HepG2 (cell line): ENCODE results near the gene ABCA13. TPM values are rescaled to one million over a fixed set of nuclear protein-coding genes. Genes with fewer than 3 reads are reported as not detected.

Experiments used
- BCL3 ChIP-seq: sonication (generic); formaldehyde crosslinking; IDR thresholded peaks from 2 replicates; pipeline ENCODE4 v1.5.1; 2020; ENCODE audit warnings: mild to moderate bottlenecking, missing genetic modification reagents, moderate library complexity
- ELF1 ChIP-seq: sonication (generic); formaldehyde crosslinking; IDR thresholded peaks from 2 replicates; pipeline ENCODE4 v1.4.0; 2020; ENCODE audit warnings: missing genetic modification reagents
- MTERF4 ChIP-seq: sonication (generic); formaldehyde crosslinking; IDR thresholded peaks from 2 replicates; pipeline ENCODE4 v1.8.0; 2023; ENCODE audit warnings: mild to moderate bottlenecking, missing genetic modification reagents
- PHF5A ChIP-seq: IDR thresholded peaks from one replicate; pipeline ENCODE4 v1.6.1; 2018; ENCODE audit warnings: low read depth, missing genetic modification reagents; ENCODE audit not compliant: unreplicated experiment
- RBAK ChIP-seq: sonication (generic); formaldehyde crosslinking; IDR thresholded peaks from 2 replicates; pipeline ENCODE4 v1.5.1; 2020; ENCODE audit warnings: mild to moderate bottlenecking, missing genetic modification reagents
- SMARCC2 ChIP-seq: fragments of 450-650 bp; IDR thresholded peaks from 2 replicates; pipeline ENCODE4 v1.6.1; 2017; ENCODE audit warnings: antibody characterized with exemption, mild to moderate bottlenecking
- ZBTB38 ChIP-seq: sonication (generic); formaldehyde crosslinking; IDR thresholded peaks from 2 replicates; pipeline ENCODE4 v1.5.1; 2020; ENCODE audit warnings: mild to moderate bottlenecking, missing genetic modification reagents
- ZBTB8A ChIP-seq: sonication (generic); formaldehyde crosslinking; IDR thresholded peaks from 2 replicates; pipeline ENCODE4 v1.4.0; 2020; ENCODE audit warnings: mild to moderate bottlenecking, low read depth, missing genetic modification reagents, borderline replicate concordance
- ZFP36L2 ChIP-seq: sonication (generic); formaldehyde crosslinking; IDR thresholded peaks from 2 replicates; pipeline ENCODE4 v1.4.0; 2020; ENCODE audit warnings: missing genetic modification reagents
- ZNF562 ChIP-seq: sonication (generic); formaldehyde crosslinking; IDR thresholded peaks from 2 replicates; pipeline ENCODE4 v1.8.0; 2022; ENCODE audit warnings: missing genetic modification reagents, borderline replicate concordance
- ZNF614 ChIP-seq: IDR thresholded peaks from 2 replicates; pipeline ENCODE4 v1.6.1; 2018; ENCODE audit warnings: missing biosample characterization, missing genetic modification reagents, inconsistent platforms, borderline replicate concordance
- ZNF704 ChIP-seq: sonication (generic); formaldehyde crosslinking; IDR thresholded peaks from 2 replicates; pipeline ENCODE4 v1.8.1; 2023; ENCODE audit warnings: mild to moderate bottlenecking, inconsistent platforms, moderate library complexity, missing genetic modification reagents, borderline replicate concordance
- ZNF720 ChIP-seq: sonication (generic); formaldehyde crosslinking; IDR thresholded peaks from 2 replicates; pipeline ENCODE4 v1.4.0; 2020; ENCODE audit warnings: missing genetic modification reagents
- polyA plus RNA-seq, 8 experiments: library from polyadenylated mRNA; depleted of rRNA in 3 of 8; stranded (reverse) in 7 of 8; unstranded in 1 of 8; fragments of >200 nt; fragmentation: Illumina TruSeq in 4 of 8; extraction: Trizol in 4 of 8; gene quantifications; 2 replicates each; pipeline versions ENCODE4 v1.2.1 to v1.2.3, GENCODE V29; 2011 to 2016; ENCODE audit warnings: low read depth in 4 of 8, missing spikeins in 1 of 8, mixed read lengths in 1 of 8; ENCODE audit not compliant: insufficient read depth in 1 of 8
- total RNA-seq, 5 experiments: library from RNA; depleted of rRNA; stranded (reverse); fragments of >200 nt; fragmentation: Illumina TruSeq; extraction: Trizol; gene quantifications; 2 replicates each; pipeline ENCODE4 v1.2.3, GENCODE V29; 2016; ENCODE audit warnings: low read depth in 1 of 5
- TF ChIP-seq, protein P1 (sequence below): IDR thresholded peaks from 2 replicates; pipeline ENCODE4 v1.6.1; 2016; ENCODE audit warnings: mild to moderate bottlenecking
- TF ChIP-seq, protein P2 (sequence below): sonication (generic); formaldehyde crosslinking; IDR thresholded peaks from 2 replicates; pipeline ENCODE4 v1.4.0; 2020; ENCODE audit warnings: missing genetic modification reagents
- TF ChIP-seq, protein P3 (sequence below): sonication (generic); formaldehyde crosslinking; IDR thresholded peaks from 2 replicates; pipeline ENCODE4 v1.4.0; 2020; ENCODE audit warnings: missing genetic modification reagents

ABCA13 gene
- total and polyA plus RNA-seq, 2 of the 13 experiments (the other 11 are each of a cell fraction or from before 2014, with no cell fraction given), result 0.03 TPM; not detected in 1

DNA sequence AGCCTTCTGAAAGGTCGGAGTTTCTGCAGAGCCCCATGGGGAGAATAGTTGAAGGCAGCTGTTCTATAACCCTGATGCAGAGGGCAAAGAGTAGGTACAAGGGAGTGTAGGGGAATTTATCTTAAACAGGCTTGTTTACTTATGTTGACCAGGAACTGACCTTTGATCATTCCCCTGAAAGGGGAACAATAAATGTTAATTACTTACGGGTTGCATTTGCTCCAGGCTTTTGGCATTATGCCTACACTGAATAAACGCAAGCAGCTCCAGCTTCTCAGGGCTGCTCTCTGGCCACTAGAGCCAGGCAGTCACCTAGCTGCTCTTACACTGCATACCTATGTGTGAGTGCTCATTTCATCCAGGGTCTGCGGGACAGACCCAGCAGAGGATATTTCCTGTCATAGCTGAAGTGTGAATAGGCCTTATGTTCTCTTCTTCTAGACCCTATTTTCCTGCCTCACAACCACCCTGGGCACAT lies 26.9 kb upstream of the ABCA13 start (continued):
- TF ChIP-seq, protein P1, sequence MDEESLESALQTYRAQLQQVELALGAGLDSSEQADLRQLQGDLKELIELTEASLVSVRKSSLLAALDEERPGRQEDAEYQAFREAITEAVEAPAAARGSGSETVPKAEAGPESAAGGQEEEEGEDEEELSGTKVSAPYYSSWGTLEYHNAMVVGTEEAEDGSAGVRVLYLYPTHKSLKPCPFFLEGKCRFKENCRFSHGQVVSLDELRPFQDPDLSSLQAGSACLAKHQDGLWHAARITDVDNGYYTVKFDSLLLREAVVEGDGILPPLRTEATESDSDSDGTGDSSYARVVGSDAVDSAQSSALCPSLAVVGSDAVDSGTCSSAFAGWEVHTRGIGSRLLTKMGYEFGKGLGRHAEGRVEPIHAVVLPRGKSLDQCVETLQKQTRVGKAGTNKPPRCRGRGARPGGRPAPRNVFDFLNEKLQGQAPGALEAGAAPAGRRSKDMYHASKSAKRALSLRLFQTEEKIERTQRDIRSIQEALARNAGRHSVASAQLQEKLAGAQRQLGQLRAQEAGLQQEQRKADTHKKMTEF (CRISPR knock-in tag), result peak; percentile 84
- TF ChIP-seq PHF5A (CRISPR knock-in tag) (peak; percentile 78), ZNF720 (CRISPR knock-in tag) (no peak), ZNF704 (no peak), RBAK (CRISPR knock-in tag) (no peak), ZNF562 (CRISPR knock-in tag) (no peak), ELF1 (CRISPR knock-in tag) (no peak), ZBTB8A (CRISPR knock-in tag) (0 out of 2 replicates have a peak, but pooled peaks have one; percentile 18), ZFP36L2 (CRISPR knock-in tag) (no peak), ZNF614 (CRISPR knock-in tag) (peak; percentile 92), ZBTB38 (no peak), BCL3 (CRISPR knock-in tag) (no peak), MTERF4 (CRISPR knock-in tag) (0 out of 2 replicates have a peak, but pooled peaks have one; percentile 35), SMARCC2 (no peak)
- TF ChIP-seq, protein P2, sequence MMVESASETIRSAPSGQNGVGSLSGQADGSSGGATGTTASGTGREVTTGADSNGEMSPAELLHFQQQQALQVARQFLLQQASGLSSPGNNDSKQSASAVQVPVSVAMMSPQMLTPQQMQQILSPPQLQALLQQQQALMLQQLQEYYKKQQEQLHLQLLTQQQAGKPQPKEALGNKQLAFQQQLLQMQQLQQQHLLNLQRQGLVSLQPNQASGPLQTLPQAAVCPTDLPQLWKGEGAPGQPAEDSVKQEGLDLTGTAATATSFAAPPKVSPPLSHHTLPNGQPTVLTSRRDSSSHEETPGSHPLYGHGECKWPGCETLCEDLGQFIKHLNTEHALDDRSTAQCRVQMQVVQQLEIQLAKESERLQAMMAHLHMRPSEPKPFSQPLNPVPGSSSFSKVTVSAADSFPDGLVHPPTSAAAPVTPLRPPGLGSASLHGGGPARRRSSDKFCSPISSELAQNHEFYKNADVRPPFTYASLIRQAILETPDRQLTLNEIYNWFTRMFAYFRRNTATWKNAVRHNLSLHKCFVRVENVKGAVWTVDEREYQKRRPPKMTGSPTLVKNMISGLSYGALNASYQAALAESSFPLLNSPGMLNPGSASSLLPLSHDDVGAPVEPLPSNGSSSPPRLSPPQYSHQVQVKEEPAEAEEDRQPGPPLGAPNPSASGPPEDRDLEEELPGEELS, result peak; percentile 98
- TF ChIP-seq, protein P3, sequence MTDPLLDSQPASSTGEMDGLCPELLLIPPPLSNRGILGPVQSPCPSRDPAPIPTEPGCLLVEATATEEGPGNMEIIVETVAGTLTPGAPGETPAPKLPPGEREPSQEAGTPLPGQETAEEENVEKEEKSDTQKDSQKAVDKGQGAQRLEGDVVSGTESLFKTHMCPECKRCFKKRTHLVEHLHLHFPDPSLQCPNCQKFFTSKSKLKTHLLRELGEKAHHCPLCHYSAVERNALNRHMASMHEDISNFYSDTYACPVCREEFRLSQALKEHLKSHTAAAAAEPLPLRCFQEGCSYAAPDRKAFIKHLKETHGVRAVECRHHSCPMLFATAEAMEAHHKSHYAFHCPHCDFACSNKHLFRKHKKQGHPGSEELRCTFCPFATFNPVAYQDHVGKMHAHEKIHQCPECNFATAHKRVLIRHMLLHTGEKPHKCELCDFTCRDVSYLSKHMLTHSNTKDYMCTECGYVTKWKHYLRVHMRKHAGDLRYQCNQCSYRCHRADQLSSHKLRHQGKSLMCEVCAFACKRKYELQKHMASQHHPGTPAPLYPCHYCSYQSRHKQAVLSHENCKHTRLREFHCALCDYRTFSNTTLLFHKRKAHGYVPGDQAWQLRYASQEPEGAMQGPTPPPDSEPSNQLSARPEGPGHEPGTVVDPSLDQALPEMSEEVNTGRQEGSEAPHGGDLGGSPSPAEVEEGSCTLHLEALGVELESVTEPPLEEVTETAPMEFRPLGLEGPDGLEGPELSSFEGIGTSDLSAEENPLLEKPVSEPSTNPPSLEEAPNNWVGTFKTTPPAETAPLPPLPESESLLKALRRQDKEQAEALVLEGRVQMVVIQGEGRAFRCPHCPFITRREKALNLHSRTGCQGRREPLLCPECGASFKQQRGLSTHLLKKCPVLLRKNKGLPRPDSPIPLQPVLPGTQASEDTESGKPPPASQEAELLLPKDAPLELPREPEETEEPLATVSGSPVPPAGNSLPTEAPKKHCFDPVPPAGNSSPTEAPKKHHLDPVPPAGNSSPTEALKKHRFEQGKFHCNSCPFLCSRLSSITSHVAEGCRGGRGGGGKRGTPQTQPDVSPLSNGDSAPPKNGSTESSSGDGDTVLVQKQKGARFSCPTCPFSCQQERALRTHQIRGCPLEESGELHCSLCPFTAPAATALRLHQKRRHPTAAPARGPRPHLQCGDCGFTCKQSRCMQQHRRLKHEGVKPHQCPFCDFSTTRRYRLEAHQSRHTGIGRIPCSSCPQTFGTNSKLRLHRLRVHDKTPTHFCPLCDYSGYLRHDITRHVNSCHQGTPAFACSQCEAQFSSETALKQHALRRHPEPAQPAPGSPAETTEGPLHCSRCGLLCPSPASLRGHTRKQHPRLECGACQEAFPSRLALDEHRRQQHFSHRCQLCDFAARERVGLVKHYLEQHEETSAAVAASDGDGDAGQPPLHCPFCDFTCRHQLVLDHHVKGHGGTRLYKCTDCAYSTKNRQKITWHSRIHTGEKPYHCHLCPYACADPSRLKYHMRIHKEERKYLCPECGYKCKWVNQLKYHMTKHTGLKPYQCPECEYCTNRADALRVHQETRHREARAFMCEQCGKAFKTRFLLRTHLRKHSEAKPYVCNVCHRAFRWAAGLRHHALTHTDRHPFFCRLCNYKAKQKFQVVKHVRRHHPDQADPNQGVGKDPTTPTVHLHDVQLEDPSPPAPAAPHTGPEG (CRISPR knock-in tag), result no peak
